RWPE2 (cell line): ENCODE data around the gene TMEM163.

Experiments
- ATAC-seq: fragments of 200-7000 bp; cut with Tn5 transposase; 3 replicates; pipeline ENCODE4 v1.9.1; 2021; ENCODE audit warnings: low read depth
- DNase-seq: peaks from one replicate; pipeline ENCODE4 v3.0.0-alpha.2; 2020; ENCODE audit warnings: low spot score
- H3K27ac ChIP-seq: fragments of 450-650 bp; 2 replicates; pipeline ENCODE4 v1.5.1; 2017; ENCODE audit warnings: mild to moderate bottlenecking; ENCODE audit not compliant: poor library complexity, severe bottlenecking
- H3K27me3 ChIP-seq: fragments of 250-450 bp; sonication (Bioruptor Pico); 2 replicates; pipeline ENCODE4 v1.5.1; 2021; ENCODE audit warnings: mild to moderate bottlenecking, moderate library complexity; ENCODE audit not compliant: insufficient read depth, poor library complexity, severe bottlenecking
- H3K36me3 ChIP-seq: fragments of 250-450 bp; sonication (Bioruptor Pico); 2 replicates; pipeline ENCODE4 v1.5.1; 2020; ENCODE audit warnings: low read depth, mild to moderate bottlenecking, moderate library complexity
- H3K4me1 ChIP-seq: fragments of 250-450 bp; sonication (Bioruptor Pico); 2 replicates; pipeline ENCODE4 v1.5.1; 2021; ENCODE audit warnings: mild to moderate bottlenecking, moderate library complexity; ENCODE audit not compliant: insufficient read depth, poor library complexity, severe bottlenecking
- H3K4me3 ChIP-seq: fragments of 250-450 bp; sonication (Bioruptor Pico); 2 replicates; pipeline ENCODE4 v1.5.1; 2021; ENCODE audit warnings: mild to moderate bottlenecking, moderate library complexity; ENCODE audit not compliant: severe bottlenecking
- H3K9me3 ChIP-seq: fragments of 250-450 bp; sonication (Bioruptor Pico); 2 replicates; pipeline ENCODE4 v1.5.1; 2021; ENCODE audit warnings: mild to moderate bottlenecking, moderate library complexity; ENCODE audit not compliant: severe bottlenecking
- TF ChIP-seq, protein P1 (sequence below): fragments of 450-650 bp; IDR thresholded peaks from one replicate; pipeline ENCODE4 v1.5.1; 2017; ENCODE audit warnings: mild to moderate bottlenecking, moderate library complexity; ENCODE audit not compliant: poor library complexity, severe bottlenecking

Gene TMEM163

DNA sequence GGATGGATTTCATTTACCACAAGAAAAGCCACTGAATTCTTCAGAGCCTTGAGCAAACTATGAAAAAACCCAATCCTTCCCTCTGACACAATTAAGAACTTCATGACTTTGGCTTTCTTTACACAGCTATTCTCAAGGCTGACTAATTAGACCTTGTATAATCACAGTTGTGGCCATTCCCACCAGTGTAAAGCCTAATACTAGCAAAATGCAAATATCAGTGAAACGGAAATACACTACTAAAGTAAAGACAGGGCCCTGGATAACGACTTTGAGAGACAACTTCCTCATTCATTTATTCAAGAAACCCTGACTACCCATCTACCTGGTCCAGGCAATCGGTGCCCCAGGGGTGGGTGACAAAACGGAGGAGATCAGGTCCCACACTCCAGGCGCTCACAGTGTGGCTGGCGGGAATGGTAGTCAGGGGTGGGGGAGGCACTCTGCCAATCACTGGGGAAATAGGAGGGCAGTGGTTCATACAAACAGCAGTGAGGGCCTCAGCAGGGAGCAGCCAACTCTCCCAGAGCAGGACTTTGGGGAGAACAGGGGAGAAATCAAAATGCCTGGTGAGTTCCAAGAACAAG lies 28.1 kb downstream of the TMEM163 start:
- Histone ChIP-seq H3K36me3 (no peaks in the 10 kb centered on the region), H3K4me1 (no peaks in the 10 kb centered on the region), H3K4me3 (no peak overlapping the region), H3K27me3 (no peaks in the 10 kb centered on the region), H3K9me3 (no peaks in the 10 kb centered on the region), H3K27ac (no peak overlapping the region)
- TF ChIP-seq, protein P1, sequence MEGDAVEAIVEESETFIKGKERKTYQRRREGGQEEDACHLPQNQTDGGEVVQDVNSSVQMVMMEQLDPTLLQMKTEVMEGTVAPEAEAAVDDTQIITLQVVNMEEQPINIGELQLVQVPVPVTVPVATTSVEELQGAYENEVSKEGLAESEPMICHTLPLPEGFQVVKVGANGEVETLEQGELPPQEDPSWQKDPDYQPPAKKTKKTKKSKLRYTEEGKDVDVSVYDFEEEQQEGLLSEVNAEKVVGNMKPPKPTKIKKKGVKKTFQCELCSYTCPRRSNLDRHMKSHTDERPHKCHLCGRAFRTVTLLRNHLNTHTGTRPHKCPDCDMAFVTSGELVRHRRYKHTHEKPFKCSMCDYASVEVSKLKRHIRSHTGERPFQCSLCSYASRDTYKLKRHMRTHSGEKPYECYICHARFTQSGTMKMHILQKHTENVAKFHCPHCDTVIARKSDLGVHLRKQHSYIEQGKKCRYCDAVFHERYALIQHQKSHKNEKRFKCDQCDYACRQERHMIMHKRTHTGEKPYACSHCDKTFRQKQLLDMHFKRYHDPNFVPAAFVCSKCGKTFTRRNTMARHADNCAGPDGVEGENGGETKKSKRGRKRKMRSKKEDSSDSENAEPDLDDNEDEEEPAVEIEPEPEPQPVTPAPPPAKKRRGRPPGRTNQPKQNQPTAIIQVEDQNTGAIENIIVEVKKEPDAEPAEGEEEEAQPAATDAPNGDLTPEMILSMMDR = no peak
- ATAC-seq = no peak
- DNase-seq = no peak

DNA sequence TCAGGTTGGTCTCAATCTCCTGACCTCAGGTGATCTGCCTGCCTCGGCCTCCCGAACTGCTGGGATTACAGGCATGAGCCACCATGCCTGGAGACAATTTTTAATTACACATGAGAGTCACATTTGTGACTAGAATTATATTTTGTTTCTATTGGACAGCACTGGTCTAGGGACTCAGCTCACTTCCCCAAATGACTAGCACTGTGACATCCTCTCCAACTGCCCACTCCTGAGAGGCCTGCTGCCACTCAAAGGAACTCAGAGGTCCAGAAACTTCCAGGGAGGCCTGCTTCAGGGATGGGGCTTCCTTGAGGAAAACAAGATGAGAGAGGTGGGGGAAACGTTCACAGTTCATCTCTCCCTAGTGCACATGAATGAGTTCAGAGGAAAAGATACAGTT lies 29.5 kb downstream of the TMEM163 start:
- Histone ChIP-seq H3K4me3 (no peak overlapping the region), H3K9me3 (no peaks in the 10 kb centered on the region), H3K36me3 (no peaks in the 10 kb centered on the region), H3K27ac (no peak overlapping the region), H3K4me1 (no peaks in the 10 kb centered on the region), H3K27me3 (no peaks in the 10 kb centered on the region)
- ATAC-seq = no peak
- TF ChIP-seq, protein P1 = no peak
- DNase-seq = no peak

DNA sequence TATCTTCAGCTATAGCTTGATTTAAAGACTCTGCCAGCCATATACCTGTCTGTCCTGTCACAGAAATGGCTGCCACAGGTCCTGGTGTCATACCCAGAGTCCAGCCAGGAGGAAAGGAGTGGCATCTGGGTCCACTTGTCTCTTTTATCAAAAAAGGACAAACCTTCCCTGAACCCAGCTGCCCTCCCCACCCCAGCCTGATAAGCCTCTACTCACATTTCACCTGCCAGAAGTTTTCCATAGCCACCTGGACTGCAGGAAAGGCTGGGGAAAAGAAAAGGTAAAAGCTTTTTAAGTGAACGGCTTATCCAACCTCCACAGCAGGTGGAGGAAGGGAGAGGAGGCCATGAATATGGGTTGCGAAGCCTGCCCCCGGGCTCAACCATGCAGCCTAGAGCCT lies 32.8 kb downstream of the TMEM163 start:
- Histone ChIP-seq H3K4me1 (no peaks in the 10 kb centered on the region), H3K4me3 (no peak overlapping the region), H3K27ac (no peak overlapping the region), H3K36me3 (no peaks in the 10 kb centered on the region), H3K9me3 (no peaks in the 10 kb centered on the region), H3K27me3 (no peaks in the 10 kb centered on the region)
- TF ChIP-seq, protein P1 = no peak
- no peak for DNase-seq
- ATAC-seq = no peak

GRCh38 chr2:134683561-134684112 lies 35.2 kb downstream of the TMEM163 start:
- DNase-seq (no peak), ATAC-seq (no peak)
- TF ChIP-seq, protein P1 = no peak
- H3K9me3 ChIP-seq = no peaks in the 10 kb centered on the region
- H3K4me3 ChIP-seq = no peak overlapping the region
- no peaks in the 10 kb centered on the region for H3K36me3 ChIP-seq
- no peaks in the 10 kb centered on the region for H3K4me1 ChIP-seq
- H3K27ac ChIP-seq = no peak overlapping the region
- no peaks in the 10 kb centered on the region for H3K27me3 ChIP-seq

GRCh38 chr2:134682726-134683125 lies 36.1 kb downstream of the TMEM163 start:
- H3K4me1 ChIP-seq = no peaks in the 10 kb centered on the region

More at GRCh38 chr2:134682726-134683125, 36.1 kb downstream of the TMEM163 start:
- no peak overlapping the region for H3K27ac ChIP-seq
- no peaks in the 10 kb centered on the region for H3K9me3 ChIP-seq
- H3K36me3 ChIP-seq = no peaks in the 10 kb centered on the region
- TF ChIP-seq, protein P1 = no peak
- no peak overlapping the region for H3K4me3 ChIP-seq
- no peak for ATAC-seq
- H3K27me3 ChIP-seq = no peaks in the 10 kb centered on the region
- DNase-seq = no peak
